Subcutaneous adipose tissue (tissue), 4 donors: Measurements from ENCODE around the gene ATP13A2. TPM values are rescaled to one million over a fixed set of nuclear protein-coding genes. Genes with fewer than 3 reads are reported as not detected.

Experiments used
- CTCF ChIP-seq: fragments of 450-650 bp; IDR thresholded peaks from one replicate; pipeline ENCODE4 v1.5.1; 2016; ENCODE audit warnings: low read depth, mild to moderate bottlenecking, control low read depth, antibody characterized with exemption, moderate library complexity
- total RNA-seq, 4 donors: library from RNA; depleted of rRNA; stranded (reverse); fragments of >200 nt; gene quantifications; one replicate each; pipeline ENCODE4 v1.1.0, GENCODE V29; 2016

ATP13A2 gene
- total RNA-seq, 4 donors from 2014 or later: 14.8 to 33.0 (median 22.5) TPM

- TF ChIP-seq CTCF: no peak
Observed at GRCh38 chr1:17002524-17002902, 9.2 kb downstream of the ATP13A2 start.

GRCh38 chr1:17001760-17002523 is 9.8 kb downstream of the ATP13A2 start:
- TF ChIP-seq CTCF: no peak

GRCh38 chr1:16999863-17000262 is 11.9 kb downstream of the ATP13A2 start:
- TF ChIP-seq CTCF: no peak

GRCh38 chr1:16998589-16998988 is 13.1 kb downstream of the ATP13A2 start:
- no peak for TF ChIP-seq CTCF

- no peak for TF ChIP-seq CTCF
Observed at GRCh38 chr1:16996845-16997244, 14.9 kb downstream of the ATP13A2 start.

- TF ChIP-seq CTCF: no peak
Observed at GRCh38 chr1:16993521-16994038, 18.1 kb downstream of the ATP13A2 start.

- no peak for TF ChIP-seq CTCF
Observed at GRCh38 chr1:16992675-16993074, 19.1 kb downstream of the ATP13A2 start.
